Large intestine (tissue), 3 donors: Measurements from ENCODE around the gene ASMTL. TPM values are rescaled to one million over a fixed set of nuclear protein-coding genes. Genes with fewer than 3 reads are reported as not detected.

Source experiments
- DNase-seq, 2 donors: peaks; one replicate each; pipeline versions ENCODE4 v3.0.0 to v3.0.0-alpha.2; 2013
- H3K27ac ChIP-seq: one replicate; pipeline ENCODE4 v1.5.1; 2013; ENCODE audit warnings: low read length
- H3K27me3 ChIP-seq: 2 replicates; pipeline ENCODE4 v1.6.1; 2013; ENCODE audit warnings: low read length; ENCODE audit not compliant: control insufficient read depth, insufficient read depth
- H3K36me3 ChIP-seq: 2 replicates; pipeline ENCODE4 v1.6.1; 2013; ENCODE audit warnings: low read length; ENCODE audit not compliant: control insufficient read depth, insufficient read depth
- H3K4me1 ChIP-seq: one replicate; pipeline ENCODE4 v1.6.1; 2013; ENCODE audit warnings: low read length; ENCODE audit not compliant: control insufficient read depth, insufficient read depth
- H3K4me3 ChIP-seq: one replicate; pipeline ENCODE4 v1.5.1; 2013; ENCODE audit warnings: low read length
- H3K9me3 ChIP-seq: one replicate; pipeline ENCODE4 v1.6.1; 2013; ENCODE audit warnings: mild to moderate bottlenecking, low read depth, low read length, moderate library complexity; ENCODE audit not compliant: control insufficient read depth
- WGBS: methylation state at CpG from one replicate; pipeline ENCODE4 v1.1.5; 2013; ENCODE audit warnings: low lambda C conversion rate; ENCODE audit not compliant: insufficient coverage; 5-methylcytosine and 5-hydroxymethylcytosine counted together
- polyA plus RNA-seq: library from polyadenylated mRNA; unstranded; fragments of 120-200 nt; gene quantifications from one replicate; pipeline ENCODE4 v1.2.1, GENCODE V29; 2013

The ASMTL gene
- polyA plus RNA-seq, 1 donor = 25.9 TPM

DNA sequence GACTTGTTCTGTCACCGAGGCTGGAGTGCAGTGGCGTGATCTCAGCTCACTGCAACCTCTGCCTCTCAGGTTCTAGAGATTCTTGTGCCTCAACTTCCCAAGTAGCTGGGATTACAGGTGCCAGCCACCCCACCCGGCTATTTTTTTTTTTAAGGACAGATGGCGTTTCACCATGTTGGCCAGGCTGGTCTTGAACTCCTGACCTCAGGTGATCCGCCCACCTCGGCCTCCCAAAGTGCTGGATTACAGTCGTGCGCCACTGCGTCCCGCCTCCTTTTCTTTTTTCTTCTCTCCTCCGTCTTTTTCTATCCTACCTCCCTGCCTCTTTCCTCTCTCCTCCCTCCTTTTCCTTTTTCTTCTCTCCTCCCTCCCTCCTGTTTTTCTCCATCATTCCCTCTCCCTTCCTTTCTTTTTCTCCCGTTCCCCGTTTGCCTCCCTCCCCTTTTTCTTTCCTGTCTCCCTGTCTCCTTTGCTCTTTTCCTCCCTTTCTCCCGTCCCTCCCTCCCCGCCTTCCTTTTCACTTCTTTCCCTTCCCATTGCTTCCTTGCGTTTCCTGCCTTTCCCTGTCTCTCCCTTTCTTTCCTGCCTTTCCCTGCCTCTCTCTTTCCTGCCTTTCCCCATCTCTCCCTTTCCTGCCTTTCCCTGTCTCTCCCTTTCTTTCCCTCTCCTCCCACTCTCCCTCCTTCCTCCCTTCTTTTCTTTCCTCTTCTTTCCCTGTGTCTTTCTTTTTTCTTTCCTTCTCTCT lies 58.7 kb downstream of the ASMTL start:
- no peaks in the 10 kb centered on the region for H3K27me3 ChIP-seq
- H3K9me3 ChIP-seq = peaks cover 6% of the 10 kb centered on the region
- H3K4me1 ChIP-seq = peaks cover 5% of the 10 kb centered on the region
- DNase-seq = no peak
- H3K27ac ChIP-seq = no peak overlapping the region
- no peak overlapping the region for H3K4me3 ChIP-seq
- H3K36me3 ChIP-seq = peaks cover 31% of the 10 kb centered on the region
- WGBS = 64% methylated on average over 12 of the region's 16 CpGs

DNA sequence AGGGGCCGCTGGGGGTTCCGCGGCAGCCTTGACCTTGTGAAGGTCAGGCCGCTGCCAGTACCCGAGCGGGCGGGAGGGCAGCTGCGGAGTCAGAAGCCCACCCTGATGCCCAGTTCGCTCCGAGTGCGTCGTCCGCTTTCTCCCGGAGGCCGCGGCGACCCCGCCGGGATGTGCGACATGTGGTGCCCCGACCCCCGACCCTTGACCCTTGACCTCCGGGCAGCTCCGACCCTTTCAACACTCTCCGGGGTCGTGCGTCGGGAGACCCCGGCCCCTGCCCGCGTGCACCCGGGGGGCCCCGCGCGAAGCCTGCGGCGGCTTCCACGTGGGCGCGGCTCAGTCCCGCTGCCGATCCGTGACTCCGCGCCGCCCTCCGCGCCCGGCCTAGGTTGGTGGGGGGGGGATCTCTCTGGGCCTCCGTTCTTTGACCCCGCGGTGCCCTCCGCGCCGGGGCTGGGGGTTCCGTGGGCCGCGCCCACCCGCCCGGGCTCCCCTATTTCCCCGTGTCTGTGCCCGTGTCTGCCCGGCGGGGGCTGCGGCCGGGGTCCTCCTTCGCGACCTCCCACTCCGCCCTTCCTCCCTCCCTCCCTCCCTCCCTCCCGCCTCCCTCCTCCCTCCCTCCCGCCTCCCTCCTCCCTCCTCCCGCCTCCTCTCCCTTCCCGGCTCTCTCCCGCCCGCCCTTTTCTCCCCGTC lies 60.2 kb downstream of the ASMTL start:
- no peaks in the 10 kb centered on the region for H3K27me3 ChIP-seq
- H3K4me1 ChIP-seq = peaks cover 5% of the 10 kb centered on the region
- H3K9me3 ChIP-seq = peaks cover 6% of the 10 kb centered on the region
- DNase-seq = peak; percentile 63 to 92
- peaks cover 39% of the 10 kb centered on the region for H3K36me3 ChIP-seq
- peak overlapping the region; percentile 97 for H3K27ac ChIP-seq
- 0% methylated on average over 2 of the region's 76 CpGs for WGBS
- peak overlapping the region; percentile 83 for H3K4me3 ChIP-seq

DNA sequence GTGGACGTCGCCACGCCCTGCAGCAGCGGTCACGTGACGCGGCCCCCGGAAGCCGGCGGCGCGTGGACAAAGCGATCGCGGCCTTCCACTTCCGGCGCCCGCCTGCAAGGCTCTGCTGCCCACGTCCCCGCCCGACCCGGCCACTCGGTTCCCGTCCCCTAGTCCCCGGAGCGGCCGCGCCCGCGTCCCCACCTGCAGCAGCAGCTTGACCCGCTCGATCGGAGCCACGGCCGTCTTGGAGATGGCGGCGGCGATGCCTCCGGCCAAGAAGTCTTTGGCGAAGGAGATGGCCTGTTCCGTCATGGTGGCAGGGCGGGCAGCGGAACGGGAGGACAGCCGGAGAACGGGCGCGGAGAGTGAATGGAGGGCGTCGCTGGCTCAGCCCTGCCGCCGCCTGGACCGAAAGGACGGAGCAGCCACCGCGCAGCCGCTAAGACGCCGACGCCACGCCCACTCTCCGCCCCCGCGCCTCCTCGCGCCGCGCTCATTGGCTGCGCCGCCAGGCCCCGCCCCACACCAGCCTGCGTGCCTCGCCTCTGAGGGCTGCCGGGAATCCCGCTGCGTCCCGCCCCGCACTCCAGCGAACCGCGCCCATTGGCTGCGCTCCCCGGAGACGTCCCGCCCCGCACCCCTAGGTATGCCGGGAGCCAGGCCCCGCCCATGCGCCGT lies 60.9 kb downstream of the ASMTL start, which contains the start of gene SLC25A6:
TSS of gene SLC25A6 (minus strand) at position 407 of the 669 bp plus-strand sequence. CDS start at position 303, 104 bp downstream.
- no peaks in the 10 kb centered on the region for H3K27me3 ChIP-seq
- H3K27ac ChIP-seq = peak within 1 kb of the TSS; percentile 98
- DNase-seq = peak; percentile 99
- H3K4me3 ChIP-seq = peak within 1 kb of the TSS; percentile 100
- H3K4me1 ChIP-seq = peaks cover 5% of the 10 kb centered on the region
- H3K36me3 ChIP-seq = peaks cover 42% of the 10 kb centered on the region
- peaks cover 11% of the 10 kb centered on the region for H3K9me3 ChIP-seq
- no CpG with 5 or more reads among the region's 90 CpGs for WGBS

DNA sequence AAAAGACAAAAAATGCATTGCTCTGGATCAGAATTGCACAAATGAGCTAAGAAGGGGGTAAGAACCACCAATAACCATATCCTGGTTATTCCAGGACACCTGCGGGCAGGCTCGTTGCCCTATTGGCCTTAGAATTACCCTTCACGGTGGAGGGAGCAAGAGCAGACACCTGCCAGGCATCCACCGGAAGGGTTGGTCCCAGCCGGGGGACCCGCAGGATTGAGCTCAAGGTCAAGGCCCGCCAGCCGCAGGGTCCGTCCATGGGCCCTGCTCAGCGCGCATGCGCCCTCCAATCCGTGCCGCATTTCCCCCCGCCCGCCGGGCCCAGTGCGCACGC lies 61.4 kb downstream of the ASMTL start:
- Histone ChIP-seq H3K27ac (no peak overlapping the region), H3K9me3 (peaks cover 11% of the 10 kb centered on the region), H3K36me3 (peaks cover 48% of the 10 kb centered on the region), H3K4me1 (peaks cover 5% of the 10 kb centered on the region), H3K4me3 (peak overlapping the region; percentile 100), H3K27me3 (no peaks in the 10 kb centered on the region)
- no CpG with 5 or more reads among the region's 19 CpGs for whole genome bisulfite sequencing
- DNase-seq = peak in 1 of 2 donors; percentile 94

GRCh38 chrX:1390621-1391369 lies 61.9 kb downstream of the ASMTL start:
- WGBS = no CpG with 5 or more reads among the region's 30 CpGs
- Histone ChIP-seq H3K36me3 (peaks cover 53% of the 10 kb centered on the region), H3K27ac (no peak overlapping the region), H3K4me1 (peaks cover 5% of the 10 kb centered on the region), H3K27me3 (no peaks in the 10 kb centered on the region), H3K9me3 (peaks cover 11% of the 10 kb centered on the region), H3K4me3 (peak overlapping the region; percentile 100)
- DNase-seq = no peak

- Histone ChIP-seq H3K9me3 (peaks cover 15% of the 10 kb centered on the region), H3K27me3 (no peaks in the 10 kb centered on the region), H3K4me1 (peaks cover 5% of the 10 kb centered on the region), H3K4me3 (no peak overlapping the region), H3K36me3 (peaks cover 62% of the 10 kb centered on the region), H3K27ac (no peak overlapping the region)
- no CpG with 5 or more reads among the region's 10 CpGs for WGBS
- no peak for DNase-seq
Measured at GRCh38 chrX:1389993-1390285, 62.8 kb downstream of the ASMTL start.

DNA sequence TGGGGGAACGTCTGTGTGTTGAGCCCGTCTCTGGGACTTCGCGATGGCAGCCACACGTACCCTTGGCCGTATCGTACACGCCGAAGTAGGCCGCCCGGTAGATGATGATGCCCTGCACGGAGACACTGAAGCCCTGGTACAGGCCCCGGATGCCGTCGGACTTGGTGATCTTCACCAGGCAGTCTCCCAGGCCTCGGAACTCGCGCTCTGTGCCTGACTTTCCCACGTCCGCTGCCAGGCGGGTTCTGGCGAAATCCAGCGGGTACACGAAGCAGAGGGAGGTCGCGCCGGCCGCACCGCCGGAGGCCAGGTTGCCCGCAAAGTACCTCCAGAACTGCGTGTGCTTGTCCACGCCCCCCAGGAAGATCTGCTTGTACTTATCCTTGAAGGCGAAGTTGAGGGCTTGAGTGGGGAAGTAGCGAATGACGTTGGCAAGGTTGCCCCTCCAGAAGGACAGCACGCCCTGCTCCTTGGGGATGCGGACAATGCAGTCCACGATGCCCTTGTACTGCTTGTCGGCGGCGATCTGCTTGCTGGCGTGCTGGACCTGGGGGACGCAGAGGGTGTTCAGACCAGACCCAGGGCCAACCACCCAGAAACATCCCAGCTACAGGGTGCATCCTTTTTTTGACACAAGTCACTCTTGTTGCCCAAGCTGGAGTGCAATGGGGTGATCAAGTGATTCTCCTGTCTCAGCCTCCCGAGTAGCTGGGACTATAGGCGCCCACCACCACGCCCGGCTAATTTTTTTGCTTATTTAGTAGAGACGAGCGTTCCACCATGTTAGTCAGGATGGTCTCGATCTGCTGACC lies 63.3 kb downstream of the ASMTL start:
- peaks cover 15% of the 10 kb centered on the region for H3K9me3 ChIP-seq
- H3K27ac ChIP-seq = no peak overlapping the region
- peaks cover 66% of the 10 kb centered on the region for H3K36me3 ChIP-seq
- H3K27me3 ChIP-seq = no peaks in the 10 kb centered on the region
- H3K4me1 ChIP-seq = peaks cover 5% of the 10 kb centered on the region
- no peak for DNase-seq
- H3K4me3 ChIP-seq = no peak overlapping the region
- WGBS = no CpG with 5 or more reads among the region's 51 CpGs

GRCh38 chrX:1388651-1389050 lies 64.1 kb downstream of the ASMTL start:
- Histone ChIP-seq H3K4me1 (peaks cover 5% of the 10 kb centered on the region), H3K27ac (no peak overlapping the region), H3K36me3 (peaks cover 71% of the 10 kb centered on the region), H3K9me3 (peaks cover 15% of the 10 kb centered on the region), H3K27me3 (no peaks in the 10 kb centered on the region), H3K4me3 (no peak overlapping the region)
- WGBS = no CpG with 5 or more reads among the region's 4 CpGs
- no peak for DNase-seq

DNA sequence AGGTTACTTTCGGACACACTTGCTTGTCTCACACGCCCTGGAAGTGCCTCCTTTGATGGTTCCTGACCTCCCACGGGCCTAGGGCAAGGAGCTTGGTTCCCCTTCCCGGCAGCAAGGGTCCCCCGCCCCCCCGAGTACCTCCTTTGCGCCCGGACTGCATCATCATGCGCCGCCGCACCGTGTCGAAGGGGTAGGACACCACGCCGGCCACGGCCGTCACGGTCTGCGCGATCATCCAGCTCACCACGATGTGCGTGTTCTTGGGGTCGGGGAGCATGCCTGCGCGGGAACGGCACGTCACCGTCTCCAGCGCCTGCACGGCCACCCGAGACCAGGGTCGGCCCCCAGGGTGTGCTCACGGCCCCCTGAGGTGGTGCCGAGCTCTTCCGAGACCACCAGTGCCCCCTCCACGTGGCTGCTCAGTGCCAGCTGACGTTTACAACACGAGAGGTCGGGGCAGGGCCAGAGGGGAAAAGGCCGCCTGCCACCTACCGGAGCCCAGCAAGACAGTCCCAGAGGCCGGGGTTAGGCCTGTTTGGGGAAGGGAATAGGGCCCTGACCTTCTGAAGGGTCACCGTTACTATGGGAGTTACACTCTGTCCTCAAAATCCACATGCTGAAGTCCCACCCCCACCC lies 65.5 kb downstream of the ASMTL start:
- no CpG with 5 or more reads among the region's 43 CpGs for WGBS
- Histone ChIP-seq H3K9me3 (peaks cover 15% of the 10 kb centered on the region), H3K27ac (no peak overlapping the region), H3K4me3 (no peak overlapping the region), H3K27me3 (no peaks in the 10 kb centered on the region), H3K36me3 (peaks cover 75% of the 10 kb centered on the region), H3K4me1 (peaks cover 5% of the 10 kb centered on the region)
- DNase-seq = no peak
